ENCODE measurements around the gene RUSC2.

- TF ChIP-seq CTCF (conservative IDR thresholded peaks at IDR 0.05; ENCODE audit: low read depth, low read length) (no peak), EZH2 (IDR thresholded peaks at IDR 0.05; ENCODE audit: borderline replicate concordance, low read depth, low read length, poor library complexity, severe bottlenecking) (no peak)
These were observed 12.0 kb downstream of the RUSC2 start for GRCh38 chr9:35501946-35502345.
